GM21576 (cell line): ENCODE results near the gene RAX.

Experiments
- ATAC-seq: cut with Tn5 transposase; IDR thresholded peaks from one replicate; pipeline ENCODE4 v1.9.1; 2021; ENCODE audit warnings: mild to moderate bottlenecking, moderate library complexity; ENCODE audit not compliant: unreplicated experiment

RAX gene

GRCh38 chr18:59272891-59273758 is at the start of gene RAX:
Gene RAX (minus strand): TSS chr18:59273454. CDS start chr18:59273206, 248 bp downstream.
- ATAC-seq: peak; percentile 68

GRCh38 chr18:59318460-59319050 is 45.3 kb upstream of the RAX start, which contains the start of gene CPLX4:
Gene CPLX4 (minus strand): TSS chr18:59318649. CDS start chr18:59318462, 187 bp downstream.
- no peak for ATAC-seq

- ATAC-seq: no peak
Measured at GRCh38 chr18:59311631-59312030, 38.4 kb upstream of the RAX start.

GRCh38 chr18:59308938-59309260 is 35.6 kb upstream of the RAX start:
- ATAC-seq: no peak

- ATAC-seq: peak; percentile 84
Measured at GRCh38 chr18:59308248-59308937, 35.1 kb upstream of the RAX start.

- no peak for ATAC-seq
Measured at GRCh38 chr18:59306640-59307039, 33.4 kb upstream of the RAX start.

- no peak for ATAC-seq
Measured at GRCh38 chr18:59305295-59305694, 32.0 kb upstream of the RAX start.

- ATAC-seq: no peak
Measured at GRCh38 chr18:59303656-59304195, 30.5 kb upstream of the RAX start.

GRCh38 chr18:59303006-59303405 is 29.8 kb upstream of the RAX start:
- ATAC-seq: no peak

- no peak for ATAC-seq
Measured at GRCh38 chr18:59301929-59302328, 28.7 kb upstream of the RAX start.

- no peak for ATAC-seq
Measured at GRCh38 chr18:59300676-59301285, 27.5 kb upstream of the RAX start.

GRCh38 chr18:59298871-59299270 is 25.6 kb upstream of the RAX start:
- no peak for ATAC-seq

GRCh38 chr18:59293317-59293716 is 20.1 kb upstream of the RAX start:
- ATAC-seq: no peak

- ATAC-seq: no peak
Measured at GRCh38 chr18:59286341-59286740, 13.1 kb upstream of the RAX start.

- no peak for ATAC-seq
Measured at GRCh38 chr18:59282341-59282740, 9.1 kb upstream of the RAX start.

GRCh38 chr18:59279722-59280121 is 6.5 kb upstream of the RAX start:
- ATAC-seq: no peak

- ATAC-seq: no peak
Measured at GRCh38 chr18:59279193-59279592, 5.9 kb upstream of the RAX start.

GRCh38 chr18:59278793-59279192 is 5.5 kb upstream of the RAX start:
- no peak for ATAC-seq

- ATAC-seq: no peak
Measured at GRCh38 chr18:59276047-59276446, 2.8 kb upstream of the RAX start.

GRCh38 chr18:59275406-59275949 is 2.2 kb upstream of the RAX start:
- no peak for ATAC-seq

- ATAC-seq: no peak
Measured at GRCh38 chr18:59274533-59274928, 1.3 kb upstream of the RAX start.
